Measurements from ENCODE around the gene RAD18. TPM values are rescaled to one million over a fixed set of nuclear protein-coding genes. Genes with fewer than 3 reads are reported as not detected.
A peak's percentile ranks its signal among the peaks of the same experiment; 100 is the strongest.

RAD18 gene
- total and polyA plus RNA-seq, 11 donors, result 0.76 to 6.1 (median 2.5) TPM

DNA sequence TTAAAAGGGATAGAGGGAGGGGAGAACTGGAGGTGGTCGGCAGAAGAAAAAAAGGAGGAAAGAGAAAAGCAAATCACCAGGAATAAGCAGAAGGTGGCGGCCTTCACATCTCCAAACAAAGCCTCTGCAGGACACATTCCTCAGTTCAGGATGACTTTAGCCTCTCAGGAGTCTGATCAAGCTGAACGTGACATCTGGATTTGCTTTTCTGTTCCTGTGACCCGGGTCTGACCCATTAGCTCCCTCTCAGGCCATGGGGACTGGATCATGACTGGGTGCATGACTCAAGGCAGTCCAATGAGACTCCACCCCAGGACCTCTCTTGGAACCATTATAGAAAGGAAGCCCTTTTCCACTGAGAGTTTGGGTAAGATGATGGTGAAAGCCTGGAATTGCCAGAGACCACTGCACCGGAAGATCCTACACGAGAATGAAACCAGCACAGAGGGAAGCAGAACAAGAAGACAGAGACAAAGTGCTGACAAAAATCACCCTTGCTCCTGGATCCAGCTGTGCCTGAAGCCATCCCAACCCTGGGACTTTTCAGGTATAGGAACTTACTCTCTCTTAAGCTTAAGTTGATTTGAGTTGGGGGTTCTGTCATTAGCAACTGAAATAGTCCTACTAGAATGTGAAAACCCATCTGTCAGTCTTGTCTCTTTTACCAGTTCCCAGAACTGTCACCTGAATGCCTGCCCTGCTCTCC is 45.4 kb upstream of the RAD18 start:
- DNase-seq (no peak), ATAC-seq (peak in 1 of 4 donors; percentile 24)
- Histone ChIP-seq H3K27ac (no peak overlapping the region), H3K27me3 (no peaks in the 10 kb centered on the region), H3K9me3 (no peaks in the 10 kb centered on the region), H3K4me1 (no peaks in the 10 kb centered on the region), H3K36me3 (peaks cover 0 to 20% (median 6%) of the 10 kb centered on the region in 9 donors), H3K4me3 (no peak overlapping the region)
- TF ChIP-seq, protein P1, sequence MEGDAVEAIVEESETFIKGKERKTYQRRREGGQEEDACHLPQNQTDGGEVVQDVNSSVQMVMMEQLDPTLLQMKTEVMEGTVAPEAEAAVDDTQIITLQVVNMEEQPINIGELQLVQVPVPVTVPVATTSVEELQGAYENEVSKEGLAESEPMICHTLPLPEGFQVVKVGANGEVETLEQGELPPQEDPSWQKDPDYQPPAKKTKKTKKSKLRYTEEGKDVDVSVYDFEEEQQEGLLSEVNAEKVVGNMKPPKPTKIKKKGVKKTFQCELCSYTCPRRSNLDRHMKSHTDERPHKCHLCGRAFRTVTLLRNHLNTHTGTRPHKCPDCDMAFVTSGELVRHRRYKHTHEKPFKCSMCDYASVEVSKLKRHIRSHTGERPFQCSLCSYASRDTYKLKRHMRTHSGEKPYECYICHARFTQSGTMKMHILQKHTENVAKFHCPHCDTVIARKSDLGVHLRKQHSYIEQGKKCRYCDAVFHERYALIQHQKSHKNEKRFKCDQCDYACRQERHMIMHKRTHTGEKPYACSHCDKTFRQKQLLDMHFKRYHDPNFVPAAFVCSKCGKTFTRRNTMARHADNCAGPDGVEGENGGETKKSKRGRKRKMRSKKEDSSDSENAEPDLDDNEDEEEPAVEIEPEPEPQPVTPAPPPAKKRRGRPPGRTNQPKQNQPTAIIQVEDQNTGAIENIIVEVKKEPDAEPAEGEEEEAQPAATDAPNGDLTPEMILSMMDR (IDR thresholded peaks at IDR 0.05), result no peak
- TF ChIP-seq POLR2A (IDR thresholded peaks at IDR 0.05), result no peak
- intact Hi-C loops (cut with DNase I), result no loop called here
- 63 to 69% (median 66%) methylated on average over 6 of the region's 6 CpGs for WGBS, 4 donors

DNA sequence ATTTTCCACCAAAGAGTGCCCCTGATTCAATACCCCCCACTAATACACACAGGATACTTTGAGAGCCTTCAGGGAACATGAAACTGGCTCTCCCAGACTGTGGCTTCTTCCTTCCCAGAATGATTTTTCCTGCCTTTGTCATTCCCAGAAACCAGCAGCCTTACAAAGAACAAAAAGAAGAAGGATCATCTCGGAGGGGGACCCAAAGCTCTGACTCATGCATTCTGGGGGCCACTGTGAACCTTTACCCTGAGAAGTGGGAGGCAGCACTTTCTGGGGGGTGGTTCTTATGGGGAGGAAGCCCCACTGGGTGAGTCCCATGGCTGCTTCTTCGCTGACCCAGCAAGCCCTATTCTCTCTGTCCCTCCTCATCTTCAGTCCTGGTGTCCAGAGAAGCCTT is 44.7 kb upstream of the RAD18 start:
- Histone ChIP-seq H3K36me3 (peaks cover 0 to 14% (median 3%) of the 10 kb centered on the region in 9 donors), H3K9me3 (no peaks in the 10 kb centered on the region), H3K27me3 (no peaks in the 10 kb centered on the region), H3K27ac (no peak overlapping the region), H3K4me3 (no peak overlapping the region), H3K4me1 (no peaks in the 10 kb centered on the region)
- TF ChIP-seq, protein P1 (IDR thresholded peaks at IDR 0.05), result no peak
- no peak for TF ChIP-seq POLR2A (IDR thresholded peaks at IDR 0.05)
- intact Hi-C loops (cut with DNase I), result no loop called here
- DNase-seq (no peak), ATAC-seq (no peak)
- 66 to 82% (median 79%) methylated on average over 2 of the region's 2 CpGs for WGBS, 4 donors

DNA sequence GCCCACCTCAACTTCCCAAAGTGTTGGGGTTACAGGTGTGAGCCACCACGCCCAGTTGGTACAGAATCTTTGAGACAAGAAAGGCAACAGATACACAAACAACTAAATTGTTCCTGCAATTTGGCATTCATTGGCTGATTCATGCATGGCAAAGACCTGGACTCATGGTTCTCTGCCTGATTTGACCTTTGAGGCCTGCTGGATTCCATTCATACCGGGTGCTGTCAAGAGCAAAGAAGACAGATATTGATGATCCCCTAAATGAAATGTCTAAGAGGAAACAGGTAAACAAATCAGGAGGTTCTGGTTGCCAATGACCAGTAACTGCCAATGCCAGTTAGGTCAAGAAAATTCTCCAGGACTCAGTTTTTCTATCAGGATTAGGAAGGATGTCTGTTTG is 43.9 kb upstream of the RAD18 start:
- no peaks in the 10 kb centered on the region for H3K27me3 ChIP-seq
- H3K4me1 ChIP-seq, result no peaks in the 10 kb centered on the region
- 82 to 91% (median 86%) methylated on average over 2 of the region's 2 CpGs for WGBS, 4 donors
- H3K4me3 ChIP-seq, result no peak overlapping the region
- H3K9me3 ChIP-seq, result no peaks in the 10 kb centered on the region
- ATAC-seq (no peak), DNase-seq (no peak)
- intact Hi-C loops (cut with DNase I), result no loop called here
- TF ChIP-seq, protein P1 (IDR thresholded peaks at IDR 0.05), result no peak
- TF ChIP-seq POLR2A (IDR thresholded peaks at IDR 0.05), result no peak
- H3K27ac ChIP-seq, result no peak overlapping the region
- peaks cover 0 to 9% (median 0%) of the 10 kb centered on the region in 9 donors for H3K36me3 ChIP-seq

DNA sequence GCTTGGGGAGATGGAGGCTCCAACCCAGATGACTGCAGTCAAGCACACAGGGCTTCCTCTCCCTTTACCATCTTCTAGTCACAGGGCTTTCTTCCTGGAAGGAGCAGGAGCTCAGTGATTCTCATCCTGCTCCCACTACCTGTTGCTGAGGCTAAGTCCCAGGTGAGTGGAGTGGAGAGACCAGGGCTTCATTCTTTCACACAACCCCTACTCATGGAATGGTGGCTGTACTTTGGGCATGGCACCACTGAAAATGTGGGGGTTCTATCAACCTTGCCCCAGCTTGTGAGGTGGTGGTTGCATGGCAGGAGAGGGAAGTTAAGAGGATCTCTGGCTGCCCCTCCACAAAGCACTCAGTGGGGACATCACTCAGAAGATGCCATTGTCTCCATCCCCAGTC is 36.8 kb upstream of the RAD18 start:
- Histone ChIP-seq H3K27me3 (no peaks in the 10 kb centered on the region), H3K4me3 (no peak overlapping the region), H3K27ac (no peak overlapping the region), H3K4me1 (peaks cover 0 to 17% (median 9%) of the 10 kb centered on the region in 12 donors), H3K9me3 (no peaks in the 10 kb centered on the region), H3K36me3 (no peaks in the 10 kb centered on the region)
- ATAC-seq, result no peak
- TF ChIP-seq, protein P1 (IDR thresholded peaks at IDR 0.05), result no peak
- no peak for TF ChIP-seq POLR2A (IDR thresholded peaks at IDR 0.05)
- no peak for DNase-seq
- intact Hi-C loops (cut with DNase I), result no loop called here
